Measurements from ENCODE around the gene ATRNL1.
"Not testable (repeated sequence)": the region's sequence is repeated elsewhere in the genome, so short reads cannot be mapped to it uniquely, and the experiment has no call there.

The ATRNL1 gene

GRCh38 chr10:115774721-115775120 is 681.6 kb downstream of the ATRNL1 start:
- no peak for DNase-seq

- DNase-seq = no peak
These were observed 684.5 kb downstream of the ATRNL1 start for GRCh38 chr10:115777646-115778045.

GRCh38 chr10:115790220-115790619 is 697.1 kb downstream of the ATRNL1 start:
- DNase-seq = no peak

GRCh38 chr10:115795964-115796363 is 702.8 kb downstream of the ATRNL1 start:
- no peak for DNase-seq

GRCh38 chr10:115801457-115801856 is 708.3 kb downstream of the ATRNL1 start:
- DNase-seq = no peak

- DNase-seq = no peak
These were observed 708.8 kb downstream of the ATRNL1 start for GRCh38 chr10:115801992-115802391.

GRCh38 chr10:115802911-115803310 is 709.7 kb downstream of the ATRNL1 start:
- no peak for DNase-seq

- no peak for DNase-seq
These were observed 721.4 kb downstream of the ATRNL1 start for GRCh38 chr10:115814542-115814941.

- no peak for DNase-seq
These were observed 724.8 kb downstream of the ATRNL1 start for GRCh38 chr10:115818012-115818411.

GRCh38 chr10:115826396-115826795 is 733.2 kb downstream of the ATRNL1 start:
- no peak for DNase-seq

GRCh38 chr10:115827231-115828009 is 734.3 kb downstream of the ATRNL1 start:
- no peak for DNase-seq

- not testable (repeated sequence) for DNase-seq
These were observed 735.0 kb downstream of the ATRNL1 start for GRCh38 chr10:115828182-115828581.

GRCh38 chr10:115829521-115830205 is 736.5 kb downstream of the ATRNL1 start:
- DNase-seq = no peak

GRCh38 chr10:115830265-115830970 is 737.3 kb downstream of the ATRNL1 start:
- DNase-seq = no peak

GRCh38 chr10:115831016-115831415 is 737.9 kb downstream of the ATRNL1 start:
- DNase-seq = no peak

- DNase-seq = no peak
These were observed 740.0 kb downstream of the ATRNL1 start for GRCh38 chr10:115833119-115833518.

- DNase-seq = no peak
These were observed 751.4 kb downstream of the ATRNL1 start for GRCh38 chr10:115844591-115844990.

GRCh38 chr10:115845921-115846320 is 752.8 kb downstream of the ATRNL1 start:
- DNase-seq = no peak

GRCh38 chr10:115846528-115846927 is 753.4 kb downstream of the ATRNL1 start:
- DNase-seq = no peak

- no peak for DNase-seq
These were observed 756.0 kb downstream of the ATRNL1 start for GRCh38 chr10:115849197-115849596.

- no peak for DNase-seq
These were observed 757.5 kb downstream of the ATRNL1 start for GRCh38 chr10:115850666-115851065.

- DNase-seq = no peak
These were observed 758.5 kb downstream of the ATRNL1 start for GRCh38 chr10:115851695-115852094.

- DNase-seq = no peak
These were observed 761.7 kb downstream of the ATRNL1 start for GRCh38 chr10:115854740-115855435.
